T47D (cell line): ENCODE measurements around the gene CYREN.

Experiments
- DNase-seq, 2 experiments: peaks; one replicate each; pipeline versions ENCODE4 v3.0.0 to v3.0.0-alpha.2; 2011 to 2012; ENCODE audit warnings: low read depth in 1 of 2, low spot score in 1 of 2
- JUND ChIP-seq: IDR thresholded peaks from 2 replicates; pipeline ENCODE4 v1.6.1; 2012; ENCODE audit warnings: low read depth
- in situ Hi-C: cut with HindIII; loops from 2 replicates; pipeline ENCODE4 v1.10.0; 2016; ENCODE audit warnings: low sequenced_read_pairs, low pct_unique_long_range_greater_than_20kb

CYREN gene

DNA sequence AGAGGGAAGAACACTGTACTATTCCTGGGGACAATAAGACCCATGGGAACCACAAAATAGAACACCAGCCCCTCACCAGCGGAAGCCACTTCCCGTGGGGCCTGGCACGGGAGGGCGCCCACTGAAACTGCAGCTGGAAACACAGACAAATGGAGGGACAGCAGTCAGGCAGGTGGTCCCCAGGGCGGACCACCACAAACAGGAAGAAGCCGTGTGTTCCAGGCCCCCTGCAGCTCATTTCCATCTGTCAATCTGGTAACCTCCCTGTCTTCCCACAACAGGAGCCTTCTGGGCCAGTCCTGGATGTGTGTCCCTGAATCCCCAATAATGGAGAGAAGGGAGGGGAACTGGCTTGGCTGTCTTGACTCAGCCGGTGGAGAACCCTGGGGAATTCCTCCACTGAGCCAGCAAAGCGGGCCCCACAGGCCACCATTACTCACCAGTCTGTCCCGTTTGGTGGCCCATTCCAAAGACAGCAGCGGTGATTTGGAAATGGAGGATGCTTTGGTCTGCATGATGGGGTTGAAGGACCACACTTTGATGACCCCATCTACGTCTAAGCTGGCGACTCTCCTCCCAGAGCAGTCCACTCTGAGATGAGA is 24.1 kb upstream of the CYREN start:
- DNase-seq = no peak
- in situ Hi-C loops = no loop called here
- TF ChIP-seq JUND = no peak

DNA sequence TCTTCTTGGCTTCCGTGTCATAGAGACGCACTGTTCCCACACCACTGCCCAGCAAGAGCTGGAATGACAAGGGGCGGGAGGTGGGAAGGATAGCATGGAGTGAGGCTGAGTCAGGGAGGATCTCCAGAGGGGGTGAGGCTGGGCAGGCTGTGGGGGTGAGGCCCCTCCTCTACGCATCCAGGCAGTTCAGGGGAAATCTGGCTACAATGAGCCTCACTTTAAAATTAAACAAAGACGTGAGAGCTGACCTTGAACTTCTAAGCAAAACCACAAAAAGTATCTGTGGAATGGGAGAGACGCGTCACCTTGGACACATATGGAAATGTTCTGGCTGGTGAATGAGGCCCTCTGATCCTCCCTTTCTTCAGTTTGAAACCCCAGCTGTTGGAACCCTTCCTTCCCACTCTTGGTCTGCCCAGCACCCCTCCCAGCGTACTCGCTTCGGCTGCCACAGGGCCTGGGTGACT is 23.1 kb upstream of the CYREN start:
- no peak for DNase-seq
- in situ Hi-C loops = no loop called here
- no peak for TF ChIP-seq JUND

DNA sequence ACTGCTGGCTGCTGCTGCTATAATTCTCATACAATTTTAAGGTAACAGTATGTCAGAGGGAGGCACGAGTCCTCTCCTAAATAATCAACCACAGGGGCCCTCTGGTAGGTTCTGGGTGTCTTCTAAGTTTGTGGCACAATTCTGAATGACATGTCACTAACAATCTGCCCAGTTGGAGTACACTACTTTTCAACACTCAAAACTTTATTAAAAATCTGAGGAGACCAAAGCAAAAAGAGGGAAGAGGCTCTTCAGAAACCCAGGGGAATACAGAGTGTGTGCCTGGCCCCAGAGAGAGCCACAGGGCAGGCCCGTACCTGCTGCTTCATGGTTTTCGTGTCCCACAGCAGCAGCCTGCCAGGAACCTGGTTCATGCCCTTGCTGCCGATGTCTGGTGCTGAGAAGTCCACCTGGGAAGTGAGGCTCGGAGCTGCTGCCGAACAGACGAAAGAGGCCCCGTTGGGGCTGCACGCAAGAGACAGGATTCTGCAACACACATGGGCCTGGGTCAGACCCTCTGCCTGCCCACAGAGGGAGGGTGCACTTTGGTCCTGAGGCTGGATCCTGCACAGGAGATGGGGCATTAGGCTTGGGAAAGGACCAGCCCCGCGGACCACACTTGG is 22.5 kb upstream of the CYREN start:
- no peak for DNase-seq
- in situ Hi-C loops = no loop called here
- no peak for TF ChIP-seq JUND

DNA sequence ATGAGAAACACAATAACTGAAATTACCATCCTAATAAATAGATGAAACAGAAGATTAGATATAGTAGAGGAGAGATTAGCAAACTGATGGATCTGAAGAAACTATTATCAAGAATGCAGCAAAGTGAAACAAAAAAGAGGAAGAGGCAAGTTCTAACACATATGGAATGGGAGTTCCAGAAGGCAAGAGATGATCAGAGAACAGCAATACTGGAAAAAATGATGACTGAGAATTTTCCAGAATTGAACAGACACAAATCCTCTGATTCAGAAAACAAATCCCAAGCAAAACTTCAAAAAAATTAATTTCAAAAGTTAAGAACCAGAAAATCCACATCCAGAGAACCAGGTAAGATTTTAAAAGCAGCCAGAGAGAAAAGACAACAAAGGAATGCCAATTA is 20.2 kb upstream of the CYREN start:
- TF ChIP-seq JUND = no peak
- in situ Hi-C loops = no loop called here
- DNase-seq = no peak

DNA sequence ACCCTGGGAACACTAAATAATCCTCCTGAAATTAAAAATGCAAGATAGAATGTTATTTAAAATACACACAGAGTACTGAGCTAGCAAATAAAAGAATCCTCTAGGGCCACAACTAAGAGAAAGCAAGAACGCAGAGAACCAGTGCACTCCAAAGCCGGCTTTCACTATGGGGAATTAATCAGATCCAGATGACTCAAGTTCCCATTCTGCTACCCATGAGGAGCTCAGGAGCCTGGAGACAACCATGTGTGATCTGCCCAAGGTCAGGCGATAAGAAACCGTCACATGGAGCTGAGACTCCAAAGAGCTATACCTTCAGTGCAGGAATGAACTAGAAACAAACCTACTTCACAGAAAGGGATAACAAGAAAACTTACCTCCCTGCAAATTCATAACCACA is 19.5 kb upstream of the CYREN start:
- in situ Hi-C loops = no loop called here
- DNase-seq = no peak

DNA sequence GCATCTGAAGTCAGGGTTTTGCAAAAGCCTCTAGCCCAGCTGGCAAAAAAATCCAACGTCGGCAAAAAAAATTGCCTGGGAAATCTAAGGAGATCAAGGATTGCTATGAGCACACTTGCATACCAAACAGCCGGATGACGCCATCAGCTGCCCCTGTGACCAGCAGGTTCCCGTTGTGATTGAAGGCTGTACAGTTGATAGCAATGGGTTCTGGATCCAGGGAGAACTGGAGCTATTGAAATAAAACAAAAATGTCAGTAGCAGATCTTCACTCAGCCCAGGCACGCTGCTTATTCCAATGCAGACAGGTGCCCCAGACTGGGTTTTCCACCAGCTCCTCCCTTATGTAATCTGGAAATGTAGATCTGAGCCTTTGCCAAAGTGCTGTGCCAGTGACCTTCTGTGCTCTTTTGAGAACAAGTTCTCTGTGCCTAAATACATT is 18.7 kb upstream of the CYREN start:
- in situ Hi-C loops = no loop called here
- TF ChIP-seq JUND = no peak
- DNase-seq = no peak

More for the DNA sequence above, 19.5 kb upstream of the CYREN start:
- no peak for TF ChIP-seq JUND

DNA sequence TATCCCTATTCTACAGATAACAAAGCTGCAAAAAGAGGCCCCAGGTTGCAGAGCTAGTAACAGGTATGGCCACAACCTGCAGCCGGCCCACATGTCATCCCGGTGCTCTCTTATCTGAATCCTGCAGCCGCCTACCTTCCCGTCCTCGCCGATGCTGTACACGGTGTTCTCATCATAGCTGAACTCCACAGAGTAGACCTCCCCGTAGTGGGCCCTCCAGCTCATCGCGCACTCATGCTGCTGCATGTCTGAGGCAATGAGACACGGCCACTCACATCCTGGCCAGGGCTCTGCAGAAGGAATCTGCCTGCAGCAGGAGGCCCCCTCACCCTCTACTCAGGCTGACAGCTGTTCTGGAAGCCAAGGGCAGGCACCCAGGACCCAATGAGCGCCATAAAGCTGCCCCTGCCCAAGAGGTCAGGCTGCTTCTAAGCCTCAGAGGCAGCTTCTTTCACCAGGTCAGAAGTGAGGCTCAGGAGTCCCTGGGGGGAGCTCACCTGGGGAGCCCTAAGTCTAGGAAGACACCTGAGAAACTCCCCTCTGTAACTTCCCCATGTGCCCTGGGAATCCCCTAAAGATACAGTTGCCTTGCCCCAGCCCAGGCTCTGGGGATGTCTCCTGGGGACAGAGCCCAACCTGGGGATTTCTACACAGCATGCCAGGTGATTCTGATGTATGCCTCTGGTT is 17.9 kb upstream of the CYREN start:
- DNase-seq = no peak
- no peak for TF ChIP-seq JUND
- in situ Hi-C loops = no loop called here

DNA sequence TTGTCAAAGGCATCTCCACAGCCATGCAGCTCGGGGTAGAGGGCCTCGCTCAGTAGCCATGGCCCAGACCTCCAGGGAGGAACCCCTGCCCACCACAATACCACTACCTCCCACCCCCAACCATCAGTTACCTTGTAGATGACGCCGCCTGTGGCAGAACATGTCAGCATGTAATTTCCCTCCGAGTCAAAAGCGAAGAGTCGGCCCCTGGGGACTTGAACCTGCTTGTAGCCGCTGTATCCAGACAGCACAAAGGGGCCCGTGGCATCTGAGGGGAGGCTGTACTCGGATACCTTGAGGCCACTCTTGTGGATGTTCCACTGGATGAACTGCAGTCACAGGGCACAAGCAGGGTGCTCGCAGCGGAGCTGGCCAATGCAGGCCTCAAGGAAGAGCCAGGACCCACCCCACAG is 16.3 kb upstream of the CYREN start:
- no peak for TF ChIP-seq JUND
- in situ Hi-C loops = no loop called here
- no peak for DNase-seq

DNA sequence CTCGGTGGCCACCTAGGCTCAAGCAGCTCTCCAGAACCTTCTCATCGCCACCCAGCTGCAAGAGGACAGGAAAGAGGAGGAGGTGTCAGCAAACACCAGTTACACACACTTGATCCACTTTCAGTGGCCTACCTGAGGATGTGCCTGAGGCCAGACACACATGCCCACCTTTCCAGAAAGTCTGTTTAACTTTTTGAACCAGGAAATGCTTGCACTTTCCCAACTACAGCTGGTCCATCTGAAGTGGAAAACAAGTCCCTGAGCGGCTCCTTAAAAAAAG is 15.7 kb upstream of the CYREN start:
- DNase-seq = no peak
- no peak for TF ChIP-seq JUND
- in situ Hi-C loops = no loop called here

DNA sequence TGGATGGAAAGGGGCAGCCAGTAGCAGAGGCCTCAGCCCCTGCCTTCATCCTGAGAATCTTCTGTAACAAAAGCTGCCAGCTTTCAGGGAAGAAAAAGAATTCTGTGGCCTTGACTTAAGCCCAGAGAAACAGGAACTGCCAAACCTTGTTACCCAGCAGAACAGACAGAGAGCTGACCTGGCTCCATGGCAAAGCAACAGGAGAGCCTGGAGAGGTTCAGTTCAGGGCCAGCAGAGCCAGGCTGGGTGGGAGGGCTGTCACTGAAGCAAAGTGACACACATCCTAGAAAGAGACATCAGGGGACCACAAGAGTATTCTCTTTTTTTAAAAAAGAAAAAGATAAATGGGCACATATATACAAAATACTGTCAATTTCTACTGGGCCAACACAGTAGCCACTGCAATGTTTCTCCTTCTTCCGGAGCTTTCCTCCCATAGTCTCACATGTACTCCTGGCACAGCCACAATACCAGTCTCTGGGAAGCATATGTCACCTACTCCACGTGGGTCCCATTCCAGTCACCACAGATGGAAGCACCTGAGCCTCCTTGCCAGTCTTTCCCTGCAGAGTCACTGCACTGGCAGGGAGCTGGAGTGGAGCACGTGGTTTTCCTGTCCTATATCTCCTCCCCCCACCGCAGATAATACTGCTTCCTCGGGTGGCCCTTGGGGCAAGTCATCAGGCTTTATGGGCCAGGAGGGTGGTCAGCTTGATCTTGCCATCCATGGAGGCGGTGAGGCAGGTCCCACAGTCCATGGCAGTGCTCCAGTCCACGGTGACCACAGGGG is 15.2 kb upstream of the CYREN start:
- no peak for DNase-seq
- no peak for TF ChIP-seq JUND
- in situ Hi-C loops = no loop called here

DNA sequence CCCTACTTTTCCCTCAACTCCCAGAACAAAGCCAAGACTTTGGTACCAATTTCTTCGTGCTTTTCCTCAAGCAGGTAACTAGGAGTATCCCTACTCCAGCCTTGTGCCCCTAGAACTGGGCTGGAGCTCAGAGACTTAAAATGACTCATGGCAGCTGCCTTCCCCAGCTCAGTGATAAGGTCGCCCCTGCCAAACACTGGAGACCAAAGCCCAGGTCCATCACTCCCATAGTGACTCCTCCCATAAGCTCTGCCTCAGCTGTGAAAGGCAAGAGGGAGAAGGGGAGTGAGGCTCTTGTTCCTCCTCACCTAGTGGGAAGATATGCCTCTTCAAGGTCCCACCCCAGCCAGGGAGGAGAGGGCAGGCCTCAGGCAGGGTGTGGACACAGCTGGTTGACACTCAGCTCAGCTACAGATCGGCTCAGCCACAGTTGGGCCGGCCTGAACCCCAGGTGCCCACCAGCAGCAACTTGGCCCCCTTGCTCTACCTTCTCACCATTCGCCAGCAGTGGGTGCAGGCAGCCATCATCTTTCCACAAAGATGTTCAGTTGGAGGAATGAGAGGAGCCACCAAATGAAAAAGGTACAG is 13.8 kb upstream of the CYREN start:
- DNase-seq = no peak
- in situ Hi-C loops = no loop called here

DNA sequence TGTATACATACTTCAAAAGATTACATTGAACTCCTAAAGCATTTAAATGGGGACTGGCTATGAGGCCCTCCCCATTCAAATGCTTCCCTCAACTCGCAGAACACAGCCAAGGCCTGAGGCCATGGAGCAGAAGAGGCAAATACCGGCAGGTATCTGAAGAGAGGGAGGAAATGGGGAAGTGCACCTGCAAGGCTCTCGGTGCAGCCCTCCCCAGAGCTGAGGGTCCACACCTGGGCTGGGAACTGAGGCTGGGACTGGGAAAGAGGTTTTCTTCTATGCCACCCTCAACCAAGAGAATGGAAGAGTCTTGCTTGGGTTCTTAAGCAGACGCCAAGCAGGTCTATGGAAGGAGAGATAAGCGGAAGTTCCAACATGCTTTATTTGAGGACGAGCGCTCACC is 13.0 kb upstream of the CYREN start:
- TF ChIP-seq JUND = no peak
- in situ Hi-C loops = no loop called here
- no peak for DNase-seq

More for the DNA sequence above, 13.8 kb upstream of the CYREN start:
- TF ChIP-seq JUND = no peak
